ENCODE results near the gene C12orf54.

- TF ChIP-seq CTCF (IDR thresholded peaks at IDR 0.05), result no peak
- TF ChIP-seq EZH2 (IDR thresholded peaks at IDR 0.05), result no peak
Observed at GRCh38 chr12:48545833-48546469, 63.7 kb downstream of the C12orf54 start.
